ENCODE results near the gene NUP133.

GRCh38 chr1:229466887-229467286, 41.3 kb downstream of the NUP133 start:
- TF ChIP-seq CTCF (IDR thresholded peaks at IDR 0.05) (no peak), EZH2 (IDR thresholded peaks at IDR 0.05; ENCODE audit: borderline replicate concordance, insufficient read depth, low read depth, low read length, poor library complexity, severe bottlenecking) (no peak)
